ENCODE measurements around the gene SPAG16.

Gene SPAG16

DNA sequence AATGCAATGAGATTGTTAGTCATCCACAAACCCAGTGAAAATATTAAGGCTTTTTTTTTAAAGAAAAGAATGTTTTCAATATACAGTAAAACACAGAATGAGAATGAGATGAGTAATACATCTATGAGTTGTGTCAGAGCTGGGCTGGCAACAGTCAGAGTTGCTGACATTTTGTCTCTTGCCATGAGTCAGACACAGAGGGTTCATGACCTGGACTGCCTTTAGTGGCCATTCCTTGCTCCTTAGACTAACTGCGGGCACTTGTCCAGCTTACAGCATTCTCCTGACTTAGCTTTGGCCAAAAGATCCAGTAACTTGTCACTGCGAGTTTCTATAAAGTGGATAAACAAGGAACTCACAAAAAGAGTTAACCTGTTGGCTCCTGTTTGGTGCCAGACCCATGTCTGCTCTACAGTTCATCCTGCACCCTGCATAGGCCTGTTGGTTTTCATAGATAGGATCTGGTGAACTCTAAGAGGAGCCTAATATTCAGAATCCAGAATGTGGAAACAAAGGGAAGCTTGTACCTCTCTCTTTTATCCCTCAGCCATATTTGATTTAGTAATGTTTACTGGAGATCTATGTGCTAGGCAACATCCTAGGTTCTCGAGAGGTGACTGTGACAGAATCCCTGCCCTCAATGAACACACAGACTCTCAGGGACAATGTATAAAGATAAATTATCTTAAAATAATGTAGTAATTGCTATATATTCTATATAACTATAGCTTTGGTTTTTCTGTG, 735.1 kb downstream of the SPAG16 start:
- Histone ChIP-seq H3K9ac (ENCODE audit: low read length) (no peak overlapping the region), H3K9me2 (ENCODE audit: low read depth, low read length) (no peaks in the 10 kb centered on the region), H3K79me2 (ENCODE audit: insufficient read depth, low read length) (no peaks in the 10 kb centered on the region), H3K9me3 (ENCODE audit: low read length) (no peaks in the 10 kb centered on the region), H3K4me2 (ENCODE audit: low read length) (no peak overlapping the region), H4K20me1 (ENCODE audit: insufficient read depth, low read length) (no peaks in the 10 kb centered on the region), H3K36me3 (ENCODE audit: insufficient read depth, low read length) (no peaks in the 10 kb centered on the region), H3K4me1 (ENCODE audit: insufficient read depth, low read length, severe bottlenecking) (no peaks in the 10 kb centered on the region), H3F3A (ENCODE audit: insufficient read depth, low read length) (no peaks in the 10 kb centered on the region), H3K27ac (ENCODE audit: low read depth, low read length, poor library complexity, severe bottlenecking) (no peak overlapping the region), H3K27me3 (ENCODE audit: insufficient read depth, low read length) (no peaks in the 10 kb centered on the region), H2AFZ (ENCODE audit: low read length) (no peak overlapping the region), H3K4me3 (ENCODE audit: low read depth, low read length, poor library complexity, severe bottlenecking) (no peak overlapping the region)
- TF ChIP-seq CTCF (IDR thresholded peaks at IDR 0.05; ENCODE audit: low read length) (no peak), EZH2 (IDR thresholded peaks at IDR 0.05; ENCODE audit: borderline replicate concordance, low read length) (no peak)

DNA sequence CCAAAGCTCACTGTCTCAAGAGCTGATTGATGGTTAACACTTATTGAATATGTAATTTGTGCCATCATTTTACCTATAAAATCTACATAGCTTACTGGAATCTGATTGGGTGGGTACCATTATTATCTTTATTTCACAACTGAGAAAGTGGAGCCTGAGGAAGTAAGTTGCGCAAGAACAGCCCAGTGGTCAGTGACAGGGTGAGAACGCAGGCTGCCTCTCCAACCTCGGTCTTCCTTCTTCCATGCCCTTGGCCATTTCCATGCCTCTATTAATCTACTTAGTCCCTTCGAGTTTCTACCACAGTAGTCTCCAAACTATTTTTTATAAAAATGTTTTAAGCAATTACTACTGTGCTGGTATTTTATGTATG, 735.7 kb downstream of the SPAG16 start:
- Histone ChIP-seq H3K4me1 (ENCODE audit: insufficient read depth, low read length, severe bottlenecking) (no peaks in the 10 kb centered on the region), H2AFZ (ENCODE audit: low read length) (no peak overlapping the region), H4K20me1 (ENCODE audit: insufficient read depth, low read length) (no peaks in the 10 kb centered on the region), H3K9me3 (ENCODE audit: low read length) (no peaks in the 10 kb centered on the region), H3K9me2 (ENCODE audit: low read depth, low read length) (no peaks in the 10 kb centered on the region), H3K36me3 (ENCODE audit: insufficient read depth, low read length) (no peaks in the 10 kb centered on the region), H3K79me2 (ENCODE audit: insufficient read depth, low read length) (no peaks in the 10 kb centered on the region), H3K27ac (ENCODE audit: low read depth, low read length, poor library complexity, severe bottlenecking) (no peak overlapping the region), H3F3A (ENCODE audit: insufficient read depth, low read length) (no peaks in the 10 kb centered on the region), H3K9ac (ENCODE audit: low read length) (no peak overlapping the region), H3K27me3 (ENCODE audit: insufficient read depth, low read length) (no peaks in the 10 kb centered on the region), H3K4me3 (ENCODE audit: low read depth, low read length, poor library complexity, severe bottlenecking) (no peak overlapping the region), H3K4me2 (ENCODE audit: low read length) (no peak overlapping the region)
- TF ChIP-seq EZH2 (IDR thresholded peaks at IDR 0.05; ENCODE audit: borderline replicate concordance, low read length): no peak
- no peak for TF ChIP-seq CTCF (IDR thresholded peaks at IDR 0.05; ENCODE audit: low read length)

- Histone ChIP-seq H3K9me3 (ENCODE audit: low read length) (no peaks in the 10 kb centered on the region), H4K20me1 (ENCODE audit: insufficient read depth, low read length) (no peaks in the 10 kb centered on the region), H3F3A (ENCODE audit: insufficient read depth, low read length) (no peaks in the 10 kb centered on the region), H3K9ac (ENCODE audit: low read length) (no peak overlapping the region), H3K9me2 (ENCODE audit: low read depth, low read length) (no peaks in the 10 kb centered on the region), H3K4me1 (ENCODE audit: insufficient read depth, low read length, severe bottlenecking) (no peaks in the 10 kb centered on the region), H3K27me3 (ENCODE audit: insufficient read depth, low read length) (no peaks in the 10 kb centered on the region), H2AFZ (ENCODE audit: low read length) (no peak overlapping the region), H3K79me2 (ENCODE audit: insufficient read depth, low read length) (no peaks in the 10 kb centered on the region), H3K4me3 (ENCODE audit: low read depth, low read length, poor library complexity, severe bottlenecking) (no peak overlapping the region), H3K27ac (ENCODE audit: low read depth, low read length, poor library complexity, severe bottlenecking) (no peak overlapping the region), H3K36me3 (ENCODE audit: insufficient read depth, low read length) (no peaks in the 10 kb centered on the region), H3K4me2 (ENCODE audit: low read length) (no peak overlapping the region)
- no peak for TF ChIP-seq EZH2 (IDR thresholded peaks at IDR 0.05; ENCODE audit: borderline replicate concordance, low read length)
- no peak for TF ChIP-seq CTCF (IDR thresholded peaks at IDR 0.05; ENCODE audit: low read length)
Observed at GRCh38 chr2:214029190-214029589, 744.9 kb downstream of the SPAG16 start.

Measured in OCI-LY1 (cell line).